H1 (cell line): ENCODE measurements around the gene NCOA1. TPM values are rescaled to one million over a fixed set of nuclear protein-coding genes. Genes with fewer than 3 reads are reported as not detected.

Source experiments
- BCL11A ChIP-seq, 2 experiments: IDR thresholded peaks; one replicate each; pipeline ENCODE4 v1.6.1; 2011; ENCODE audit warnings: low read depth in 2 of 2, low read length in 2 of 2, mild to moderate bottlenecking in 2 of 2
- CTBP2 ChIP-seq: IDR thresholded peaks from 2 replicates; pipeline ENCODE4 v1.7.0; 2011; ENCODE audit warnings: borderline replicate concordance, mild to moderate bottlenecking, moderate library complexity, mixed read lengths, low read length; ENCODE audit not compliant: insufficient read depth, insufficient read length
- KDM4A ChIP-seq: IDR thresholded peaks from one replicate; pipeline ENCODE4 v1.7.1; 2012; ENCODE audit warnings: low read depth, mild to moderate bottlenecking, moderate library complexity, low read length, inconsistent platforms; ENCODE audit not compliant: severe bottlenecking
- SP4 ChIP-seq: IDR thresholded peaks from 2 replicates; pipeline ENCODE4 v1.6.1; 2012; ENCODE audit warnings: low read length, inconsistent platforms
- polyA plus RNA-seq, 7 experiments: library from polyadenylated mRNA; depleted of rRNA in 3 of 7; stranded (reverse) in 5 of 7; unstranded in 2 of 7; fragments of >200 nt in 5 of 7; fragments of 200-250 nt in 2 of 7; gene quantifications; 1 replicate in 5 of 7; 2 replicates in 1 of 7; 4 replicates in 1 of 7; pipeline versions ENCODE4 v1.2.1 to v1.2.3, GENCODE V29; 2011 to 2013; ENCODE audit warnings: missing spikeins in 2 of 7, mixed read lengths in 2 of 7
- small RNA-seq: library from polyadenylated mRNA; stranded (forward); fragments of <200 nt; extraction: miRNeasy Mini kit (QIAGEN cat#:217004); gene quantifications from one replicate; pipeline ENCODE3, GENCODE V24; 2013; ENCODE audit not compliant: insufficient read depth
- total RNA-seq: library from RNA; stranded (reverse); fragmentation: NEBNext Ultra II Directional; extraction: Animal tissue kit (Norgen Biotek cat#: 25700); gene quantifications from 2 replicates; pipeline ENCODE4 v1.2.1, GENCODE V29; 2021
- TF ChIP-seq, protein P1 (sequence below), 3 experiments: IDR thresholded peaks; 1 replicate in 2 of 3; 2 replicates in 1 of 3; pipeline versions ENCODE4 v1.5.1 to v1.6.1; 2011; ENCODE audit warnings: low read length in 3 of 3, mild to moderate bottlenecking in 3 of 3, inconsistent platforms in 2 of 3, low read depth in 1 of 3, moderate library complexity in 1 of 3; ENCODE audit not compliant: insufficient read depth in 1 of 3; ENCODE audit errors: control extremely low read depth in 1 of 3

NCOA1 gene
- total and polyA plus RNA-seq, 2 of the 8 experiments (the other 6 are each of a cell fraction or from before 2014, with no cell fraction given), result 12.8 to 17.9 TPM

DNA sequence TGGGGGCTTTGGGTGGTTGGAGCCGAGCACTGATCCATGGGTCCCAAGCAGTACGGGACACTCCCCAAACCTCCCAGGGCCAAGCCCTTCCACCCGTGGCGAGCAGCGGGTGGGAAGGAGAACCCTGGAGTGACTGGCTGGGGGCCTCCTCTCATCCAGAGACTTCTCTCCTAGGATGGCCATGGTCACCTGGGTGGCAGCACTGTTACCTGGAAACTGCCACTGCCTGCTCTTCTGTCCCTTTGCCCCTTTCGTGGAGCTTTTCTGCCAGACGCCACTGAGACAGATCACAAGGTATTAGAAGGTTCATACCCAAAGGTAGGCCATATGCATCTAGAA is 329.1 kb downstream of the NCOA1 start (continued):
- TF ChIP-seq BCL11A (IDR thresholded peaks at IDR 0.05; ENCODE audit: low read depth in 2 of 2, low read length in 2 of 2) (no peak), KDM4A (no peak), SP4 (no peak), CTBP2 (no peak)
- TF ChIP-seq, protein P1, sequence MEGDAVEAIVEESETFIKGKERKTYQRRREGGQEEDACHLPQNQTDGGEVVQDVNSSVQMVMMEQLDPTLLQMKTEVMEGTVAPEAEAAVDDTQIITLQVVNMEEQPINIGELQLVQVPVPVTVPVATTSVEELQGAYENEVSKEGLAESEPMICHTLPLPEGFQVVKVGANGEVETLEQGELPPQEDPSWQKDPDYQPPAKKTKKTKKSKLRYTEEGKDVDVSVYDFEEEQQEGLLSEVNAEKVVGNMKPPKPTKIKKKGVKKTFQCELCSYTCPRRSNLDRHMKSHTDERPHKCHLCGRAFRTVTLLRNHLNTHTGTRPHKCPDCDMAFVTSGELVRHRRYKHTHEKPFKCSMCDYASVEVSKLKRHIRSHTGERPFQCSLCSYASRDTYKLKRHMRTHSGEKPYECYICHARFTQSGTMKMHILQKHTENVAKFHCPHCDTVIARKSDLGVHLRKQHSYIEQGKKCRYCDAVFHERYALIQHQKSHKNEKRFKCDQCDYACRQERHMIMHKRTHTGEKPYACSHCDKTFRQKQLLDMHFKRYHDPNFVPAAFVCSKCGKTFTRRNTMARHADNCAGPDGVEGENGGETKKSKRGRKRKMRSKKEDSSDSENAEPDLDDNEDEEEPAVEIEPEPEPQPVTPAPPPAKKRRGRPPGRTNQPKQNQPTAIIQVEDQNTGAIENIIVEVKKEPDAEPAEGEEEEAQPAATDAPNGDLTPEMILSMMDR (IDR thresholded peaks at IDR 0.05; ENCODE audit: control extremely low read depth in 1 of 3, insufficient read depth in 1 of 3, low read depth in 1 of 3, low read length in 3 of 3), result no peak

Small RNA genes lying within 50 kb of the gene (small RNA-seq; reads per million reads assigned to genes)
- 1.0 reads per million for gene RNA5SP88
- gene RNU6-936P, result not detected

Other genes starting within 250 kb of the NCOA1 start
- gene ITSN2, start 130.7 kb upstream of the NCOA1 start, total RNA-seq, result 14.7 and 17.0 TPM in 2 replicates
- 9.3 and 9.4 TPM in 2 replicates for gene ITSN2, start 130.7 kb upstream of the NCOA1 start, polyA plus RNA-seq (2011; rRNA removed)